22Rv1 (cell line): ENCODE results near the gene KDM4B.

Source experiments
- ZFX ChIP-seq: fragments of 450-650 bp; IDR thresholded peaks from 2 replicates; pipeline ENCODE4 v1.6.1; 2017; ENCODE audit warnings: antibody characterized with exemption, borderline replicate concordance
- TF ChIP-seq, protein P1 (sequence below): fragments of 450-650 bp; IDR thresholded peaks from 2 replicates; pipeline ENCODE4 v1.5.1; 2017; ENCODE audit warnings: mild to moderate bottlenecking

DNA sequence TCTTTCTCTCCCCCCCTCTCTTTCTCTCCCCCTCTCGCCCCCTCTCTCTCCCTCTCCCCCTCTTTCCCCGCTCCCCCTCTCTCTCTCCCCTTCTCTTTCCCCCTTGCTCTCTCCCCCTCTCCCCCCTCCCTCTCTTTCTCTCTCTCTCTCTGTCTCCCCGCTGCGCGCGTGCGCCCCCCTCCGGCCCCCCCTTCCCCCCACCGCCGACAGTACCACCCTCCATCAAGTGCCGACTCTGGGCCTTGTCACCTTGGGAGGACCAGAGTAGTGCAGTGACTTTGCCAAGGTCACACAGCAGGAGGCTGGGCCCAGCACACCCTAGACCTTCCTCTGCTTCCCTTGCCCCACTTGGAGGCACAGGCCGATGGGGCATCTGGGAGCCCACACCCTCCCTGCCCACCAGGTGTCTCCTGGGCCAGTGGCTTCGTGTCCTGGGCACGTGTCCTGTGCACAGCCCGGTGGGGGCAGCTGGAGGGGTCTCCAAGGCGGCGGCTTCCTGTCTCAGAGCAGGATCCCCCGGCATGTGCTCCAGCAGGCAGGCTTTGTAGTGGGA lies 121.6 kb downstream of the KDM4B start:
- TF ChIP-seq, protein P1, sequence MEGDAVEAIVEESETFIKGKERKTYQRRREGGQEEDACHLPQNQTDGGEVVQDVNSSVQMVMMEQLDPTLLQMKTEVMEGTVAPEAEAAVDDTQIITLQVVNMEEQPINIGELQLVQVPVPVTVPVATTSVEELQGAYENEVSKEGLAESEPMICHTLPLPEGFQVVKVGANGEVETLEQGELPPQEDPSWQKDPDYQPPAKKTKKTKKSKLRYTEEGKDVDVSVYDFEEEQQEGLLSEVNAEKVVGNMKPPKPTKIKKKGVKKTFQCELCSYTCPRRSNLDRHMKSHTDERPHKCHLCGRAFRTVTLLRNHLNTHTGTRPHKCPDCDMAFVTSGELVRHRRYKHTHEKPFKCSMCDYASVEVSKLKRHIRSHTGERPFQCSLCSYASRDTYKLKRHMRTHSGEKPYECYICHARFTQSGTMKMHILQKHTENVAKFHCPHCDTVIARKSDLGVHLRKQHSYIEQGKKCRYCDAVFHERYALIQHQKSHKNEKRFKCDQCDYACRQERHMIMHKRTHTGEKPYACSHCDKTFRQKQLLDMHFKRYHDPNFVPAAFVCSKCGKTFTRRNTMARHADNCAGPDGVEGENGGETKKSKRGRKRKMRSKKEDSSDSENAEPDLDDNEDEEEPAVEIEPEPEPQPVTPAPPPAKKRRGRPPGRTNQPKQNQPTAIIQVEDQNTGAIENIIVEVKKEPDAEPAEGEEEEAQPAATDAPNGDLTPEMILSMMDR: no peak
- TF ChIP-seq ZFX: no peak
